Mucosa of stomach (tissue), 1 donor: ENCODE data around the gene SELP.

Experiments
- H3K27me3 ChIP-seq: one replicate; pipeline ENCODE4 v1.7.0; 2013; ENCODE audit warnings: mild to moderate bottlenecking, low read length; ENCODE audit not compliant: control insufficient read depth, insufficient read depth
- H3K36me3 ChIP-seq: one replicate; pipeline ENCODE4 v1.7.0; 2013; ENCODE audit warnings: low read length; ENCODE audit not compliant: control insufficient read depth, insufficient read depth
- H3K4me1 ChIP-seq: one replicate; pipeline ENCODE4 v1.7.0; 2013; ENCODE audit warnings: mild to moderate bottlenecking, low read length; ENCODE audit not compliant: control insufficient read depth, insufficient read depth
- H3K4me3 ChIP-seq: one replicate; pipeline ENCODE4 v1.7.0; 2013; ENCODE audit warnings: low read length
- H3K9ac ChIP-seq: one replicate; pipeline ENCODE4 v1.7.0; 2013; ENCODE audit warnings: mild to moderate bottlenecking, low read length, moderate library complexity
- H3K9me3 ChIP-seq: one replicate; pipeline ENCODE4 v1.7.0; 2013; ENCODE audit warnings: mild to moderate bottlenecking, low read length, moderate library complexity; ENCODE audit not compliant: control insufficient read depth
- donor health status: Pancreatic carcinoma.

SELP gene

DNA sequence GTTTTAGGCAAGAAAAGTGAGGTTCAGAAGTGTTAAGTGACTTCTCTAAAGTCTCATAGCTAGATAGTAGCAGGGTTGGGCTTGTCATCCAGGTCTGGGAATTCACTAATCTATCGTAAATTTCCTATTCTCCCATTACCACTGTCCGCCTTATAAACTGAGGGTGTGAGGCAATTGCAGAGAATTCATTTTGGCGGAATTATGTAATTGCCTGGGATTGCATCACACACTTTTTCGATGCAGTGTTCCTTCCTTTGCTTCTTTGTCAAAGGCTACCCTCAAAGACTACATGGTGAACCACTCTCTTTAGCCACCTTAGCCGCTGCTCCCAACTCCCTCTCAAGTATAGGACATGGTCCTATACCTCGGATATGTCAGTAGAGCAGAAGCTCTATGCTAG lies 19.1 kb downstream of the SELP start:
- H3K36me3 ChIP-seq, result no peaks in the 10 kb centered on the region
- no peak overlapping the region for H3K4me3 ChIP-seq
- no peaks in the 10 kb centered on the region for H3K4me1 ChIP-seq
- H3K27me3 ChIP-seq, result no peaks in the 10 kb centered on the region
- H3K9ac ChIP-seq, result no peak overlapping the region
- H3K9me3 ChIP-seq, result no peaks in the 10 kb centered on the region

DNA sequence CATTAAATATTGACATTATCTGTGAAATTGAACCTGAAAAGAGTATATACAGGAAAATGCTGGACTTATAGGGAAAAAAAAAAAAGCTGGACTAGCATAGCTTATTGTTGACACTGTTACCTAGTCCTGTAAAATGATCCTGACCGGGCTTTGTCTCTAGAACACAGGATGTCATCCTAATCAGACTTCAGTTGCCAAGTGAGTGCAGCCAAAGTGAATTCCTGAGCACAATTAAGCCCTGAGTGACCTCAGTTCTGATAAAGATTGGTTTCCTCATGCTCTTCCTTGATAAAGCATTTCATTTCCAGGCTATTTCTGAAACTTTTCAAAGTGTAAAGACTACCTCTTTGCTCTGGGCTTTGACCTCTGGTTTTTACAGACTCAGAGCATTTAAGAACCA lies 19.8 kb downstream of the SELP start:
- Histone ChIP-seq H3K9ac (no peak overlapping the region), H3K27me3 (no peaks in the 10 kb centered on the region), H3K36me3 (no peaks in the 10 kb centered on the region), H3K4me3 (no peak overlapping the region), H3K4me1 (no peaks in the 10 kb centered on the region), H3K9me3 (no peaks in the 10 kb centered on the region)

DNA sequence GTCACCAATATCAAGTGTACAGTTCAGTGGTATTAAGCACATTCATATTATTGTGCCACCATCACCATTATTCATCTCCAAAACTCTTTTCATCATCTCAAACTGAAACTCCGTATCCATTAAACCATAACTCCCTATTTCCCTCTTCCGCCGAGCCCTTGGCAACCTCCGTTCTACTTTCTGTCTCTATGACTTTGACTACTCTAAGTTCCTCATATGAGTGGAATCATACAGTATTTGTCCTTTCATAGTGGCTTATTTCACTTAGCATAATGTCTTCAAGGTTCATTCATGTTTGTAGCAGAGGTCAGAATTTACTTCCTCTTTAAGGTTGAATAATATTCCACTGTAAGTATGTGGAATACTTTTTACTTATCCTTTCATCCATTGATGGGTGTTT lies 21.7 kb downstream of the SELP start:
- Histone ChIP-seq H3K4me1 (no peaks in the 10 kb centered on the region), H3K9ac (no peak overlapping the region), H3K4me3 (no peak overlapping the region), H3K9me3 (no peaks in the 10 kb centered on the region), H3K27me3 (no peaks in the 10 kb centered on the region), H3K36me3 (no peaks in the 10 kb centered on the region)

DNA sequence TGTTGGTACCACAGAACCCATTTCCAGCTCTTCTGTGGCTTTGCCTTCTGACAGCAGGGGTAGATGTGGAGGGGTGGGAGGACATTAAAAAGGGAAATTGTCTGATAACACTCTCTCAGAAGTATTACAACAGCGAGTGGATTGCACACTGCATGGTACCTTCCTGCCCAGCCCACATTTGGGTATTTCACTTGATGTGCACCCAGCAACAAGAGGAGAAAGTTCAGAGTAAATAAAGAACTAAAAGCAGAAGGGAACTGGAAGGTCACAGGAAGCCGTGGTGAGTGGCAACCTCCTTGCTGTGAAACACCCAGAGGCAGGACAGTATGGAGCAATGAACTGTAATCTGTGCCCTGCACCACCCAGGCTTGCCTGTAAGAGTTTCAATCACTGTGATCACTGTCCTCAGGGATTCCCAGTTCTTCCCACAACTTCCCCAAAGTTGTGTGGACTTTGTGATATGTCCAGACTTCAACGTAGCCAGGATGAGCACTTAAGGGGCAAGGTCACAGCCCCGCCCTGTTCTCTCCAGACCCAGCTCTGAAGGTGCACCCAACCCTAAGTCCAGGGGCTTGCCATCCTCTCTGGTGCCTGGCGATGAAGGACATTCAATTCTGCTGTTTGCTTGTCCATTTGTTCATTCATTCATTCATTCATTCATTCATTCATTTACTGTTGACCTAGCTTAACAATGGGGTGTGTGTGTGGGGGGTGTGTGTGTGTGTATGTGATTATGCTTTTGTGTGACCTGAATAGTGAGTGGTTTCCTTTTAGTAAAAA lies 25.0 kb downstream of the SELP start:
- H3K9ac ChIP-seq, result no peak overlapping the region
- H3K4me1 ChIP-seq, result no peaks in the 10 kb centered on the region
- no peaks in the 10 kb centered on the region for H3K9me3 ChIP-seq
- H3K36me3 ChIP-seq, result no peaks in the 10 kb centered on the region
- H3K27me3 ChIP-seq, result no peaks in the 10 kb centered on the region
- H3K4me3 ChIP-seq, result no peak overlapping the region

DNA sequence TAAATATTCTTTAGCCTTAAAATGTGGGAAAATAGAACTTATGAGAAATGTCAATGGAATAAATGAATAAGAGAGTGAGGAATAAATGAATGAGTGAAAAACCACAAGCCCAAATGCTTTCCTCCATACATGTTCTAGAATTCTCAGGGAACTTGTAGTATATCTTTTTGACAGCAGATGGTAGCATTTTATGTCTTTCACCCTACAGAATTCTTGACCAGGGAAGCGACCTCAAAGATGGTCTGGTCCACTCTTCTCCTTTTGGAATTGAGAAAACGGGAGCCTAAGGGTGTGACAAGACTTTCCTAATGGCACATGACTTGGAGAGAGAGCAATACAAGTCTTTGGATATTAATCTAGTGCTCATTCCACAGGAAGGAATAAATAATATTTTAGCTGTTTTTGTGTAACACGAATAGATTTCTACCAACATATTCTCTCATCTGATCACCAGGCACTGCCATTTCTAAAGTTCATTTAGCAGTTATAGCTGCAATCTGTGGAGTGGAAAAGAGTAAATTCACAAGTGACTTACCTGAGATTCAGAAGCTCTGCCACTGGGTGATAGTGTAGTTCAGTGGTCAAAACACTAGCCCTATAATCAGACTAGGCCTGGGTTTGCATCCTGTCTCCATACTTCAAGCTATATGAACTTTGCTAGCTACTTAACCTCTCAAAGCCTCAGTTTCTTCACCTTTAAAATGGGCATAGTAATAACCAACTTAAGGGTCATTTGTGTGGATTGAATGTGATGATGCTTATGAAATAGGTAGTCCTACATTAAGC lies 28.6 kb downstream of the SELP start:
- H3K9me3 ChIP-seq, result no peaks in the 10 kb centered on the region
- no peaks in the 10 kb centered on the region for H3K27me3 ChIP-seq
- H3K4me1 ChIP-seq, result no peaks in the 10 kb centered on the region
- no peak overlapping the region for H3K9ac ChIP-seq
- no peak overlapping the region for H3K4me3 ChIP-seq
- H3K36me3 ChIP-seq, result no peaks in the 10 kb centered on the region

DNA sequence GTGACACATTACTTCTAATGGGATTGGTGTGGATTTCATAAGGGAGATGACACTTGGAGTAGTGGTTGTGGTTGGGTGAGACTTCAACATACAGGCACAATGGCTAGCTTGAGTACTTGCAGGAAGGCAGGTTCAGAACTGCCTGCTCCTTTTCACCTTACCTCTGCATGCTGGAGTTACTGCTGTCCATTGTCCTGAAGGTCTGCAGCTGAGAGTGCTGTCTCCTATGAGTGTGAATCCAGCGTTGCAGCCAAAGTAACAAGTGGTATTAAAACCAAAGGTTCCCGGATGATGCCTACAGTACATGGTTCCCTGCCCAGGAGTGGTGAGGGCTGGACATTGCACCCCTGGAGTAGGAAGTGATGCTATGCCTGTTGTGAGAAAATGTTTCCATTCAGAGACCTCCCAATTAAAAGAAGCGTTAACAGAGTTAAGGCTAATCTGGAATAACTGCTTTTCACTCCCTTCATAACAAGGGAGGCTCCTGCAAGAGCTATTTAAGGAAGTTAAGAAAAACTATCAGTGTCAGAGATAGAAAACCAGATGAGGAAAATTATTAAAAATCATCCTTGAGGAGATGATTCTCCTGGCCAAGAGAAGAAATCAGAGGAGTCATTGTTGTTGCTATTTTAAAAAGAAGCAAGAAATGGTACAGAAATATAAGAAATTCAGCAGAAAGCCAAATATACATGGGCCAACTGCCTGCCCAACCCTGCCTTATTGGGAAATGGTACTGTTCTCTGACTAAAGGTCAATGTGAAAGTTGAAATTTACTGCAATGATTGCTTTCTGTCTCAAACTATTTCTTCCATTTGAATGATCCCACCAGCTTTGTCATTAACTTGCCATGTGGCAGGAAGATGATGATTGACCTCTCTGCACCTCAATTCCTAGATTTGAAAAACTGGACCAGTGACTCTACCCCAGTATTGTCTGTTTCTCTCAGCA lies 33.9 kb downstream of the SELP start:
- Histone ChIP-seq H3K27me3 (no peaks in the 10 kb centered on the region), H3K9ac (no peak overlapping the region), H3K9me3 (no peaks in the 10 kb centered on the region), H3K36me3 (no peaks in the 10 kb centered on the region), H3K4me3 (no peak overlapping the region), H3K4me1 (no peaks in the 10 kb centered on the region)

DNA sequence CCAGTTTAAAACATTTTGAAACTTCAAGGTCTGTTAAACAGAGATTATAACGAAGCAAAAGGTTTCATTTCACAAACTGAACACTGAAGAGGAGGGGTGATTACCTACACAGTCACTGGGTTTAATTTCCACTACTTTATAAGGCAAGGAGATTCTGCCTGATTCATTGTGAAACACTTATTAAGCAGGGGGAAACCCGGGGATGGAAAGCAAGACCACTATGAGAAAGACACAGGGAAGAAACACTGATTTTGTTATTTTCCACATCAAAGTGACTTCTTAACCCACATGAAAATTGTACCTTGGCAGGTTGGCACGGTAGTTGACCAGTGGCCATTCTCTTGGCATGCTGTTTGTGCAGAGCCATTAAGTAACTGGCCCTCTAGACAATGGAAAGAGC lies 35.5 kb downstream of the SELP start:
- no peak overlapping the region for H3K9ac ChIP-seq
- no peaks in the 10 kb centered on the region for H3K27me3 ChIP-seq
- H3K4me1 ChIP-seq, result no peaks in the 10 kb centered on the region
- no peaks in the 10 kb centered on the region for H3K36me3 ChIP-seq
- H3K9me3 ChIP-seq, result no peaks in the 10 kb centered on the region
- H3K4me3 ChIP-seq, result no peak overlapping the region

DNA sequence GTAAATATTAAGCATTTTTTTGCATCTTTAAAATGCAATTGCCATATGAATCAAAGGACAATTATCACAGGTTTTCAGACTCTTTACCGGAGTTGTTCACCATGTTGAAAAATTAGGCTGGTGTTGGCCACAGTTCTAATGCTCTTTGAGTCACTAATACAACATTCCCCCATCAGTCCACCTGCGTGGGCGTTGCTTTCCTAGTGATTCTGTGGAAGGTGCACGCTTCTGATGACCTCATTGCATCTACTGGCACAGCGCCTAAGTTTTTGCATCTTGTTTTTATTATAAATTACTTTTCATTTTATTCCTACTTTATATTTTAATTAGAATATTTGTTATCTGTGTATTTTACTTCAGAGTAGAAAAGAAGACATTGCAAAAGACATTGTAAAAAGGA lies 39.0 kb downstream of the SELP start:
- no peak overlapping the region for H3K4me3 ChIP-seq

DNA sequence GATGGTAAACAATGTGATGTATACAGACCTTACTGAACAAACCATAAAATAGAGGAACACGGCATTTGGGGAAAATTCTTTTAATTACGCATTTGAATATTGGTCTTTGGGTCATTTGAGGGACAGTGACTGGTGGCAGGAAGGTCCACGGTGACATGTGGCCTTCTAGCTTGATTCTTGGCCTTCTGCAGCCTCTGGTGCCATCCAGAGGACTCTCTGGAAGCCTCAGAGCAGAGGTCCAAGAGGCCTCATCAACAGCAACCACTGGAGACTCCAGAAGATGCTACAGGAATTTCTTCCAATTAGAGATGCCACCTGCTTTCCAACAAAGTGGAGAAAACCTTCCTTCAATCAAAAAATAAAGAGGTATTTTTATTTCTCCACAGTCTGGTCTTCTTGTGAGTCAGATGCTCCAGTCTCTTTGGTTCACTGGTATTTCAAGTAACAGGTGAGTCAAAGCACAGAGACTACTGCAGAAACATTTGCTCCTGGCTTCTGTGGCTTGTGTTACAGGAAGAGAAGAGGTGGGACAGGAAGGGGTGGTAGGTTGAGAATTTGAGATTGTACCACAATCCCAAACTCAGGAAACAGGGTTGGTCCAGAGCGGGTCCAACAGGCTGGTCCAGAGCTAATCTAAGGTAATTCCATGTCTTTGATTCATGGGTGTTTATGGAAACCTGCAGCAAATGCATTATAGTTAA lies 41.0 kb downstream of the SELP start:
- no peaks in the 10 kb centered on the region for H3K9me3 ChIP-seq
- no peaks in the 10 kb centered on the region for H3K36me3 ChIP-seq
- no peaks in the 10 kb centered on the region for H3K27me3 ChIP-seq
- H3K9ac ChIP-seq, result no peak overlapping the region
- peaks cover 8% of the 10 kb centered on the region for H3K4me1 ChIP-seq
- no peak overlapping the region for H3K4me3 ChIP-seq

More for the DNA sequence above, 39.0 kb downstream of the SELP start:
- H3K9ac ChIP-seq, result no peak overlapping the region
- H3K4me1 ChIP-seq, result peaks cover 8% of the 10 kb centered on the region
- H3K27me3 ChIP-seq, result no peaks in the 10 kb centered on the region
- no peaks in the 10 kb centered on the region for H3K36me3 ChIP-seq
- no peaks in the 10 kb centered on the region for H3K9me3 ChIP-seq

DNA sequence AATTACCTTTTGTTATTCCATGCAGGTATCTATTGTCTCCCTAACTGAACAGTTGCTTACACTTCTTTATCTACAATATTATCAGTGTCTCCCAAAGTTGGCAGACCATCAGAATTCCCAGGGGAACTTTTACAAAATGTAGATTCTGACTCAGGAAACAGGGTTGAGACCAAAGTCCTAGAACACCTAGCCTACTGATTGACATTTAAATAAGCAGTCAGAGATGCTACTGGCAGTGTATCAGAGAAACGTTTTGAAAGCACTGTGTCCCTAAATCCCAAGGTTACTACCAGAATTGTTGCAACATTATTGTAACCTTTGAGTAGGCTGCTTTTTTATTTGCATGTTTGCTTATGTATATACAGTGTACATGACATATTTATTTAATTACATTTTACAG lies 41.8 kb downstream of the SELP start:
- Histone ChIP-seq H3K9me3 (no peaks in the 10 kb centered on the region), H3K27me3 (no peaks in the 10 kb centered on the region), H3K9ac (no peak overlapping the region), H3K4me1 (peaks cover 8% of the 10 kb centered on the region), H3K36me3 (no peaks in the 10 kb centered on the region), H3K4me3 (no peak overlapping the region)

DNA sequence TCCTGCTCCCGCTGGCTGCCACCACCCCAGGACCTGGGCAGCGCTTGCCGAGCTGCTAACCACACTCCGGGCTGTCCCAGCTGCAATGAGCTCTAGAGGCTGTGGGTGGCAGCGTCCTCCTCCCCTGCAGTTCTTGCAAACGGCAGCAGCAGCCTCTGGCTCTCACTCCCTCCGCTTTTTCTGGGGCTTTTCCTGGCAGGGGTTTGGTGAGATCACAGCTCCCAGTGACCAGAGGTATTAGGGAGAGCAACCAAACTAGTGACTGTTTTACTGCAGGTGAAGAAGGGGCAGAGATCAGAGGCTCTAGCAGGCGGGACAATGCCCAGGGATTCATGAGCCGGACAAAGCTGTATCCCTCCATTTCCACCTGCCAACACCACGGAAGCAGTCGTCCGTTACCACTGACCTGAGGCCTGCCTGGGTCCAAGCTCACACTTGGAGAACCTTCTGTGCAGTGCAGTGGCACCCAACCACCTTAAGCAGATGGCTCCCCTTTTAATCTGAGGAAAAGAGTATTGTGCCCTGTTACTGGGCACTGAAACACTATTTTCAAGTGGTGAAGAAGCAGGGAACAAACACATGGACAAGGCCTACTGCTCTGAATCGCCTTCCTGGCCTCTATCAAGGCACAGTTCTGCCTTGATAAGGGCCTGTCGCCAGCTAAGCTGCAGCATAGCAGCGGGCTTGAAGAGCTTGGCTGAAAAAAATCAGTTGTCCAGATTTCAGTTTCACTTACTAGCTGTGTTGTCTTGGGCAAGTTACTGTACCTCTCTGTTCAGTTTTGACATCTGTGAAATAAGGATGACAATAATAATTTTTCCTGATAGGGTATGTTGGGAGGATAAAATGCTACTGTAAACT lies 43.3 kb downstream of the SELP start, which contains the start of gene F5:
F5 (minus strand) TSS at position 87 of the 861 bp plus-strand sequence. CDS start 95 bp downstream, outside the sequence.
- no peaks in the 10 kb centered on the region for H3K27me3 ChIP-seq
- H3K36me3 ChIP-seq, result no peaks in the 10 kb centered on the region
- peak within 1 kb of the TSS; percentile 45 for H3K9ac ChIP-seq
- H3K9me3 ChIP-seq, result no peaks in the 10 kb centered on the region
- peaks cover 8% of the 10 kb centered on the region for H3K4me1 ChIP-seq
- peak within 1 kb of the TSS; percentile 20 for H3K4me3 ChIP-seq
